Tibial nerve (tissue), 4 donors: Measurements from ENCODE around the gene EGFL7. TPM values are rescaled to one million over a fixed set of nuclear protein-coding genes. Genes with fewer than 3 reads are reported as not detected.

Experiments
- DNase-seq, 2 donors: peaks; one replicate each; pipeline ENCODE4 v3.0.0-alpha.2; 2019; ENCODE audit warnings: low spot score in 2 of 2
- H3K27ac ChIP-seq, 4 donors: fragments of 200-600 bp; sonication (generic) in 3 of 4; one replicate each; pipeline ENCODE4 v1.5.1; 2017 to 2019; ENCODE audit warnings: mild to moderate bottlenecking in 1 of 4
- H3K27me3 ChIP-seq, 2 donors: fragments of 200-600 bp; sonication (generic) in 1 of 2; one replicate each; pipeline versions ENCODE4 v1.5.1 to v1.6.0; 2017 to 2019
- H3K36me3 ChIP-seq, 3 donors: fragments of 200-600 bp; sonication (generic); one replicate each; pipeline ENCODE4 v1.5.1; 2018 to 2019
- H3K4me1 ChIP-seq, 4 donors: fragments of 200-600 bp; sonication (generic) in 3 of 4; one replicate each; pipeline ENCODE4 v1.5.1; 2017 to 2019
- H3K4me3 ChIP-seq, 4 donors: fragments of 200-600 bp; sonication (generic) in 3 of 4; one replicate each; pipeline ENCODE4 v1.5.1; 2017 to 2019; ENCODE audit warnings: mild to moderate bottlenecking in 1 of 4, moderate library complexity in 1 of 4
- H3K9me3 ChIP-seq, 4 donors: fragments of 200-600 bp; sonication (generic) in 3 of 4; one replicate each; pipeline ENCODE4 v1.5.1; 2017 to 2019
- EP300 ChIP-seq, 2 donors: sonication (generic); formaldehyde crosslinking; IDR thresholded peaks; one replicate each; pipeline ENCODE4 v1.6.1; 2017; ENCODE audit warnings: antibody characterized with exemption in 2 of 2, mild to moderate bottlenecking in 1 of 2
- POLR2A ChIP-seq, 2 donors: fragments of 450-650 bp; IDR thresholded peaks; one replicate each; pipeline ENCODE4 v1.6.1; 2017; ENCODE audit warnings: antibody characterized with exemption in 2 of 2, mild to moderate bottlenecking in 2 of 2, moderate library complexity in 2 of 2
- WGBS, 2 donors: methylation state at CpG; one replicate each; pipeline ENCODE4 v1.1.5; 2018; 5-methylcytosine and 5-hydroxymethylcytosine counted together
- total RNA-seq, 4 donors: library from RNA; depleted of rRNA; stranded (reverse); fragments of >200 nt; gene quantifications; one replicate each; pipeline ENCODE4 v1.1.0, GENCODE V29; 2016
- TF ChIP-seq, protein P1 (sequence below), 5 experiments: fragments of 200-600 bp in 3 of 5; fragments of 450-650 bp in 2 of 5; sonication (generic) in 3 of 5; IDR thresholded peaks; one replicate each; pipeline ENCODE4 v1.5.1; 2016 to 2019; ENCODE audit warnings: antibody characterized with exemption in 5 of 5, mild to moderate bottlenecking in 3 of 5, moderate library complexity in 2 of 5

Gene EGFL7
- total RNA-seq, 4 donors from 2014 or later = 95.2 to 229 (median 179) TPM

DNA sequence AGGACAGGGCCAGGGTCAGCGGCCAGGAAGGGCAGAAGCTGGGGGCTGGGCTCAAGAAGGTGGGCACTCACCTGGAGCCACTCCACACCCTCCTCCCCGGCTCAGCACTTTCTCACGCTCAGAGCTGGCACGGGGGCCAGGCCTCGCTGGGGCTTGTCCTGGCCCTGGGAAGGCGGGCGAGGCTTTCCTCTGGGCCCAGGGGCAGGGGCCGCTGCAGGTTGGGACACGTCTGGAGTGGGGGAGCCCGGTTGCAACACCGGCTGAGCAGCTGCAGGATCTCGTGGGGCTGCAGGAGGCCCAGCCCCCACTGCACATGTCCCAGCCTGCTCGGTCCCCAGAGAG, 38.9 kb upstream of the EGFL7 start:
- Histone ChIP-seq H3K9me3 (no peaks in the 10 kb centered on the region), H3K4me1 (peaks cover 0 to 64% (median 46%) of the 10 kb centered on the region in 4 donors), H3K36me3 (no peaks in the 10 kb centered on the region), H3K27me3 (no peaks in the 10 kb centered on the region), H3K27ac (peak overlapping the region in 1 of 4 donors; percentile 29), H3K4me3 (no peak overlapping the region)
- WGBS, 2 donors = 72 to 77% methylated on average over 12 to 13 of the region's 13 CpGs
- TF ChIP-seq POLR2A (IDR thresholded peaks at IDR 0.05) = no peak
- TF ChIP-seq EP300 (IDR thresholded peaks at IDR 0.05) = no peak
- TF ChIP-seq, protein P1, sequence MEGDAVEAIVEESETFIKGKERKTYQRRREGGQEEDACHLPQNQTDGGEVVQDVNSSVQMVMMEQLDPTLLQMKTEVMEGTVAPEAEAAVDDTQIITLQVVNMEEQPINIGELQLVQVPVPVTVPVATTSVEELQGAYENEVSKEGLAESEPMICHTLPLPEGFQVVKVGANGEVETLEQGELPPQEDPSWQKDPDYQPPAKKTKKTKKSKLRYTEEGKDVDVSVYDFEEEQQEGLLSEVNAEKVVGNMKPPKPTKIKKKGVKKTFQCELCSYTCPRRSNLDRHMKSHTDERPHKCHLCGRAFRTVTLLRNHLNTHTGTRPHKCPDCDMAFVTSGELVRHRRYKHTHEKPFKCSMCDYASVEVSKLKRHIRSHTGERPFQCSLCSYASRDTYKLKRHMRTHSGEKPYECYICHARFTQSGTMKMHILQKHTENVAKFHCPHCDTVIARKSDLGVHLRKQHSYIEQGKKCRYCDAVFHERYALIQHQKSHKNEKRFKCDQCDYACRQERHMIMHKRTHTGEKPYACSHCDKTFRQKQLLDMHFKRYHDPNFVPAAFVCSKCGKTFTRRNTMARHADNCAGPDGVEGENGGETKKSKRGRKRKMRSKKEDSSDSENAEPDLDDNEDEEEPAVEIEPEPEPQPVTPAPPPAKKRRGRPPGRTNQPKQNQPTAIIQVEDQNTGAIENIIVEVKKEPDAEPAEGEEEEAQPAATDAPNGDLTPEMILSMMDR (IDR thresholded peaks at IDR 0.05) = no peak
- no peak for DNase-seq

DNA sequence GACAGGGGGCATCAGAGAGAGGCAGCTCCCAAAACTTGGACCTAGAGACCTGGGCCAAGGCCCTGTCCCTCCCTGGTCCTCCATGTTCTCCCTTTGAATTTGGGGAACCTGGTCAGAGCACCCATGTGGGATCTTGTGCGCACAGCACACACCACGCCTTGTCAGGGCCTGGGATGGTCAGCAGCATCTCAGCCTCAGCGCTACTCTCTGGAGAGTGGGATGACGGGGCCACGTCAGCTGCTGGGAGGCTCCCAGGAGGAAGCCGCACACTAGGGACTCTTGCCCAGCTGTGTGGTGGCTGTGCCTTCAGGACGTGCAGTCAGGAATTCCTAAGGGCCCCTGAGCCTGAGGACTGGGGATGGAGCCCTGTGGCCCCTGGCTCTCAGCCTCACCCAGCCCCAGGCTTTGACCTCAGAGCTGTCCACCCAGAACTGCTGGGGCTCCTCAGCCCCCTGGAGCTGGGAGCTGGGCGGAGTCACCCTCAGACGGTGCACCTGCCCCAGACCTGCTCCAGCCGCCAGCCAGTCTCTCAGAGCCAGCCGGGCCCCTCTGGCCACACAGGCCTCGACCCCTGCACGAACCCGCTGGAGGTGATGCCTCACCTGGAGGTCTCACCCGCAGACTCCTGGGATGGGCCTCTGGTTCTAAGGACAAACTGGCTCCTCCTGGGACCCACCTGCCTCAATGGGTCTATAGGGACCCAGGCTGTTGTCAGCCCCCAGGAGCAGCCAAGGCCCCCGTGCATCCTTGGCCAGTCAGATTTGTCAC, 38.3 kb upstream of the EGFL7 start:
- WGBS, 2 donors = 82 to 93% methylated on average over 8 to 12 of the region's 16 CpGs
- Histone ChIP-seq H3K27ac (peak overlapping the region in 2 of 4 donors; percentile 37 to 67), H3K4me3 (no peak overlapping the region), H3K9me3 (no peaks in the 10 kb centered on the region), H3K36me3 (no peaks in the 10 kb centered on the region), H3K4me1 (peaks cover 0 to 58% (median 43%) of the 10 kb centered on the region in 4 donors), H3K27me3 (no peaks in the 10 kb centered on the region)
- DNase-seq = no peak
- no peak for TF ChIP-seq POLR2A (IDR thresholded peaks at IDR 0.05)
- TF ChIP-seq EP300 (IDR thresholded peaks at IDR 0.05) = no peak
- TF ChIP-seq, protein P1 (IDR thresholded peaks at IDR 0.05) = no peak

DNA sequence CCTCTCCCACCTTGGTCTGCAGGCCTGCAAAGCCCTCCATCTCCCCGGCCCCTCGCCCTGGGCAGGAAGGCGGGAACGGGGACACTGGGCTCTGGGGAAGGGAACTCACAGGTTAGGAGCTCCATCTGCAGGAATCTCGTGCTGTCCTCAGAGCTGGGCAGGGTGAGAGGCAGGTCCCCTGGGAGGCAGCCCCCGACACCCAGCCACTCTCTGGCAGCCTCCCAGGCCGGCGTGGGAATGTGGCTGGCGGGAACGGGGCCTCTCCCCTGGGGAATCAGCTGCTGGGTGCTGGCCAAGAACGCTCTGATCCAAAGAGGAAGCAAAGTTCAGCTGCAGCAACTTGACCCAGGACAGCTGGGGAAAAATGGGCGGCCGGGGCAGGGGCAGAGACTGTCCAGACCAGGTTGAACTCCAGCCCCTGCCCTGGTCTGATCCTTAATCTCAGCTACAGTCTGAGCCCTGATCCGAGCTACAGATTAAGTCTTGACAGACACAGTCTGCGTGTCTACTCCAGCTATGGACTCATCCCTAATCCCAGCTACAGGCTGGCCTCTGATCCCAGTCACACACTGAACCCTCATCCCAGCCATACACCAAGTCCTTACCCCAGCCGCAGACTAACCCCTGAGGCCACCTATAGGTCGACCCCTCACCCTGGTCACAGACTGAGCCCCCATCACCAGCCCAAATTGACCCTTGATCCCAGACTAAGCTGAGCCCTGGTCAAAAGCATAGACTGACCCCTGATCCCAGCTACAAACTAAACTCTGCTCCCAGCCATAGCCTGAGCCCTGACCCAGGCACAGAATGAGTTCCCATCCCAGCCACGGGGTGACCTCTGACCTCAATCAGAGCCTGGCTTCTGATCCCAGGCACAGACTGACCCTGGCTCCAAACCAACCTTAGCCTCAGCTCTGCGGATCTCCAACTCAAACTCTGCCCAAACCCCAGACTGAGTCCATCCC, 37.3 kb upstream of the EGFL7 start:
- TF ChIP-seq EP300 (IDR thresholded peaks at IDR 0.05) (peak; percentile 58 to 87), POLR2A (IDR thresholded peaks at IDR 0.05) (no peak)
- TF ChIP-seq, protein P1 (IDR thresholded peaks at IDR 0.05) = peak; percentile 31 to 80 (median 55)
- WGBS, 2 donors = 16 to 29% methylated on average over 13 to 18 of the region's 19 CpGs
- Histone ChIP-seq H3K36me3 (no peaks in the 10 kb centered on the region), H3K4me3 (no peak overlapping the region), H3K27me3 (no peaks in the 10 kb centered on the region), H3K9me3 (no peaks in the 10 kb centered on the region), H3K27ac (peak overlapping the region in 3 of 4 donors; percentile 37 to 67 (median 46)), H3K4me1 (peaks cover 0 to 55% (median 44%) of the 10 kb centered on the region in 4 donors)
- peak; percentile 70 to 73 for DNase-seq

DNA sequence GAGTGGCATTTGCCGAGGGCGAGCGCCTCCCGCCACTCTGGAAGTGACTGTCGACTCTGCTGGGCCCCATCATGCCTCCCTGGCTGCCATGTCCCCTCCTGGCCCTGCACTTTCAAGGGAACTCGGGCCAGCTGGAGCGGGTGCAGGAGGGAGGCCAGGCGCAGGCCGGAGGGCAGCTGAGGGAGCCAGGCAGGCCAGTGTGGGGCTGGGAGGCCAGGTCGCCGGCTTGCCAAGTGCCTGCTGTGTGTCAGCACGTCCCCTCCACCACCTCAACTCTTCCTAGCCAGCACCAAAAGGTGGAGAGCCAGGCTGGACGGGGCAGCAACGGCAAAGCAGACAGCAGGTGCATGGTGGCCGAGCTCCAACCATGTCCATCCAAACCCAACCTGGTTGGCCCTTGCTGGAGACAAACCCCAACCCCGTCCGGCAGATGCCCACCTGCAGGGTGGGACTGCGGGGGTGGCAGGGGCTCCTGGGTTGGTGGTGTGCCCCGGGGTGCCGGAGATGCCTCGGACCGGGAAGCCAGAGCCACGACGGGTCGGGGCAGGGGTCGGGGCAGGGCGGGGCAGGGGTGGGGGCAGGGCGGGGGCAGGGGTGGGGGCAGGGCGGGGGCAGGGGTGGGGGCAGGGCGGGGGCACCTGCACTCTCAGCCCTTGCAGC, 36.5 kb upstream of the EGFL7 start:
- Histone ChIP-seq H3K4me3 (no peak overlapping the region), H3K9me3 (no peaks in the 10 kb centered on the region), H3K36me3 (no peaks in the 10 kb centered on the region), H3K27me3 (no peaks in the 10 kb centered on the region), H3K4me1 (peaks cover 0 to 59% (median 45%) of the 10 kb centered on the region in 4 donors), H3K27ac (peak overlapping the region in 3 of 4 donors; percentile 37 to 67 (median 46))
- no peak for DNase-seq
- TF ChIP-seq POLR2A (IDR thresholded peaks at IDR 0.05) (no peak), EP300 (IDR thresholded peaks at IDR 0.05) (no peak)
- TF ChIP-seq, protein P1 (IDR thresholded peaks at IDR 0.05) = no peak
- WGBS, 2 donors = 48 to 58% methylated on average over 13 to 22 of the region's 30 CpGs
